ENCODE measurements around the gene TBC1D12. TPM values are rescaled to one million over a fixed set of nuclear protein-coding genes. Genes with fewer than 3 reads are reported as not detected.

TBC1D12 gene
- total and polyA plus RNA-seq, 2 donors: 3.7 to 8.9 TPM

- no peaks in the 10 kb centered on the region for H3K4me1 ChIP-seq (ENCODE audit: control insufficient read depth in 2 of 2, insufficient read depth in 2 of 2, low read length in 2 of 2)
- 97% methylated on average over 6 of the region's 6 CpGs for WGBS
Measured at GRCh38 chr10:94398762-94399161, 3.6 kb upstream of the TBC1D12 start.

GRCh38 chr10:94402843-94403379, 570 bp downstream of the TBC1D12 start:
- 1% methylated on average over 77 of the region's 77 CpGs for WGBS
- Histone ChIP-seq H3K9me3 (ENCODE audit: control insufficient read depth in 2 of 2, insufficient read depth in 1 of 2, low read length in 1 of 2) (no peaks in the 10 kb centered on the region), H3K36me3 (ENCODE audit: control insufficient read depth in 2 of 2, insufficient read depth in 2 of 2, low read length in 1 of 2) (no peaks in the 10 kb centered on the region), H3K4me3 (ENCODE audit: low read length in 2 of 2) (peak overlapping the region; percentile 40 to 44), H3K4me1 (ENCODE audit: control insufficient read depth in 2 of 2, insufficient read depth in 2 of 2, low read length in 2 of 2) (no peaks in the 10 kb centered on the region), H3K27me3 (ENCODE audit: control insufficient read depth in 2 of 2, insufficient read depth in 1 of 2, low read length in 1 of 2) (peaks cover 26 to 69% of the 10 kb centered on the region in 2 donors), H3K27ac (ENCODE audit: low read depth in 1 of 2, low read length in 1 of 2) (peak overlapping the region; percentile 78 to 79)
- DNase-seq (ENCODE audit: low read depth in 6 of 9, low spot score in 9 of 9): peak in 1 of 9 donors; percentile 2

More at GRCh38 chr10:94398762-94399161, 3.6 kb upstream of the TBC1D12 start:
- H3K27me3 ChIP-seq (ENCODE audit: control insufficient read depth in 2 of 2, insufficient read depth in 1 of 2, low read length in 1 of 2): peaks cover 18 to 46% of the 10 kb centered on the region in 2 donors
- H3K9me3 ChIP-seq (ENCODE audit: control insufficient read depth in 2 of 2, insufficient read depth in 1 of 2, low read length in 1 of 2): no peaks in the 10 kb centered on the region
- no peak overlapping the region for H3K27ac ChIP-seq (ENCODE audit: low read depth in 1 of 2, low read length in 1 of 2)
- H3K36me3 ChIP-seq (ENCODE audit: control insufficient read depth in 2 of 2, insufficient read depth in 2 of 2, low read length in 1 of 2): no peaks in the 10 kb centered on the region
- no peak overlapping the region for H3K4me3 ChIP-seq (ENCODE audit: low read length in 2 of 2)
- no peak for DNase-seq (ENCODE audit: low read depth in 6 of 9, low spot score in 9 of 9)

GRCh38 chr10:94403380-94404213, 1.3 kb downstream of the TBC1D12 start:
- Histone ChIP-seq H3K4me3 (ENCODE audit: low read length in 2 of 2) (peak overlapping the region; percentile 19 to 44), H3K9me3 (ENCODE audit: control insufficient read depth in 2 of 2, insufficient read depth in 1 of 2, low read length in 1 of 2) (no peaks in the 10 kb centered on the region), H3K36me3 (ENCODE audit: control insufficient read depth in 2 of 2, insufficient read depth in 2 of 2, low read length in 1 of 2) (no peaks in the 10 kb centered on the region), H3K27ac (ENCODE audit: low read depth in 1 of 2, low read length in 1 of 2) (peak overlapping the region; percentile 51 to 78), H3K4me1 (ENCODE audit: control insufficient read depth in 2 of 2, insufficient read depth in 2 of 2, low read length in 2 of 2) (no peaks in the 10 kb centered on the region), H3K27me3 (ENCODE audit: control insufficient read depth in 2 of 2, insufficient read depth in 1 of 2, low read length in 1 of 2) (peaks cover 26 to 68% of the 10 kb centered on the region in 2 donors)
- WGBS: 2% methylated on average over 51 of the region's 51 CpGs
- peak in 3 of 9 donors; percentile 11 to 37 (median 13) for DNase-seq (ENCODE audit: low read depth in 6 of 9, low spot score in 9 of 9)

GRCh38 chr10:94405406-94405805, 3.1 kb downstream of the TBC1D12 start:
- no peak overlapping the region for H3K27ac ChIP-seq (ENCODE audit: low read depth in 1 of 2, low read length in 1 of 2)
- peaks cover 26 to 65% of the 10 kb centered on the region in 2 donors for H3K27me3 ChIP-seq (ENCODE audit: control insufficient read depth in 2 of 2, insufficient read depth in 1 of 2, low read length in 1 of 2)
- no peaks in the 10 kb centered on the region for H3K9me3 ChIP-seq (ENCODE audit: control insufficient read depth in 2 of 2, insufficient read depth in 1 of 2, low read length in 1 of 2)
- no peaks in the 10 kb centered on the region for H3K4me1 ChIP-seq (ENCODE audit: control insufficient read depth in 2 of 2, insufficient read depth in 2 of 2, low read length in 2 of 2)
- H3K36me3 ChIP-seq (ENCODE audit: control insufficient read depth in 2 of 2, insufficient read depth in 2 of 2, low read length in 1 of 2): no peaks in the 10 kb centered on the region
- DNase-seq (ENCODE audit: low read depth in 6 of 9, low spot score in 9 of 9): no peak
- H3K4me3 ChIP-seq (ENCODE audit: low read length in 2 of 2): no peak overlapping the region

- Histone ChIP-seq H3K4me1 (ENCODE audit: control insufficient read depth in 2 of 2, insufficient read depth in 2 of 2, low read length in 2 of 2) (no peaks in the 10 kb centered on the region), H3K27ac (ENCODE audit: low read depth in 1 of 2, low read length in 1 of 2) (no peak overlapping the region), H3K36me3 (ENCODE audit: control insufficient read depth in 2 of 2, insufficient read depth in 2 of 2, low read length in 1 of 2) (no peaks in the 10 kb centered on the region), H3K4me3 (ENCODE audit: low read length in 2 of 2) (no peak overlapping the region), H3K9me3 (ENCODE audit: control insufficient read depth in 2 of 2, insufficient read depth in 1 of 2, low read length in 1 of 2) (no peaks in the 10 kb centered on the region), H3K27me3 (ENCODE audit: control insufficient read depth in 2 of 2, insufficient read depth in 1 of 2, low read length in 1 of 2) (peaks cover 16 to 48% of the 10 kb centered on the region in 2 donors)
- WGBS: 95% methylated on average over 3 of the region's 3 CpGs
- DNase-seq (ENCODE audit: low read depth in 6 of 9, low spot score in 9 of 9): no peak
Measured at GRCh38 chr10:94407668-94408067, 5.3 kb downstream of the TBC1D12 start.

GRCh38 chr10:94409021-94409657, 6.8 kb downstream of the TBC1D12 start:
- Histone ChIP-seq H3K27ac (ENCODE audit: low read depth in 1 of 2, low read length in 1 of 2) (no peak overlapping the region), H3K9me3 (ENCODE audit: control insufficient read depth in 2 of 2, insufficient read depth in 1 of 2, low read length in 1 of 2) (no peaks in the 10 kb centered on the region), H3K27me3 (ENCODE audit: control insufficient read depth in 2 of 2, insufficient read depth in 1 of 2, low read length in 1 of 2) (peaks cover 6 to 34% of the 10 kb centered on the region in 2 donors), H3K4me1 (ENCODE audit: control insufficient read depth in 2 of 2, insufficient read depth in 2 of 2, low read length in 2 of 2) (no peaks in the 10 kb centered on the region), H3K4me3 (ENCODE audit: low read length in 2 of 2) (no peak overlapping the region), H3K36me3 (ENCODE audit: control insufficient read depth in 2 of 2, insufficient read depth in 2 of 2, low read length in 1 of 2) (no peaks in the 10 kb centered on the region)
- no peak for DNase-seq (ENCODE audit: low read depth in 6 of 9, low spot score in 9 of 9)
- 87% methylated on average over 7 of the region's 7 CpGs for WGBS

- Histone ChIP-seq H3K27ac (ENCODE audit: low read depth in 1 of 2, low read length in 1 of 2) (no peak overlapping the region), H3K4me3 (ENCODE audit: low read length in 2 of 2) (no peak overlapping the region), H3K36me3 (ENCODE audit: control insufficient read depth in 2 of 2, insufficient read depth in 2 of 2, low read length in 1 of 2) (no peaks in the 10 kb centered on the region), H3K27me3 (ENCODE audit: control insufficient read depth in 2 of 2, insufficient read depth in 1 of 2, low read length in 1 of 2) (peaks cover 0 to 16% of the 10 kb centered on the region in 2 donors), H3K4me1 (ENCODE audit: control insufficient read depth in 2 of 2, insufficient read depth in 2 of 2, low read length in 2 of 2) (no peaks in the 10 kb centered on the region), H3K9me3 (ENCODE audit: control insufficient read depth in 2 of 2, insufficient read depth in 1 of 2, low read length in 1 of 2) (no peaks in the 10 kb centered on the region)
- WGBS: 92% methylated on average over 3 of the region's 3 CpGs
- DNase-seq (ENCODE audit: low read depth in 6 of 9, low spot score in 9 of 9): no peak
Measured at GRCh38 chr10:94411304-94411703, 9.0 kb downstream of the TBC1D12 start.

GRCh38 chr10:94412449-94412848, 10.1 kb downstream of the TBC1D12 start:
- no peaks in the 10 kb centered on the region for H3K4me1 ChIP-seq (ENCODE audit: control insufficient read depth in 2 of 2, insufficient read depth in 2 of 2, low read length in 2 of 2)
- H3K9me3 ChIP-seq (ENCODE audit: control insufficient read depth in 2 of 2, insufficient read depth in 1 of 2, low read length in 1 of 2): no peaks in the 10 kb centered on the region
- peaks cover 0 to 7% of the 10 kb centered on the region in 2 donors for H3K27me3 ChIP-seq (ENCODE audit: control insufficient read depth in 2 of 2, insufficient read depth in 1 of 2, low read length in 1 of 2)
- H3K27ac ChIP-seq (ENCODE audit: low read depth in 1 of 2, low read length in 1 of 2): no peak overlapping the region
- 93% methylated on average over 3 of the region's 3 CpGs for WGBS
- no peak overlapping the region for H3K4me3 ChIP-seq (ENCODE audit: low read length in 2 of 2)
- H3K36me3 ChIP-seq (ENCODE audit: control insufficient read depth in 2 of 2, insufficient read depth in 2 of 2, low read length in 1 of 2): no peaks in the 10 kb centered on the region
- no peak for DNase-seq (ENCODE audit: low read depth in 6 of 9, low spot score in 9 of 9)

GRCh38 chr10:94413361-94413760, 11.0 kb downstream of the TBC1D12 start:
- no peak overlapping the region for H3K27ac ChIP-seq (ENCODE audit: low read depth in 1 of 2, low read length in 1 of 2)
- no peaks in the 10 kb centered on the region for H3K9me3 ChIP-seq (ENCODE audit: control insufficient read depth in 2 of 2, insufficient read depth in 1 of 2, low read length in 1 of 2)
- no peaks in the 10 kb centered on the region for H3K36me3 ChIP-seq (ENCODE audit: control insufficient read depth in 2 of 2, insufficient read depth in 2 of 2, low read length in 1 of 2)
- H3K27me3 ChIP-seq (ENCODE audit: control insufficient read depth in 2 of 2, insufficient read depth in 1 of 2, low read length in 1 of 2): peaks cover 0 to 7% of the 10 kb centered on the region in 2 donors
- no peak for DNase-seq (ENCODE audit: low read depth in 6 of 9, low spot score in 9 of 9)
- H3K4me3 ChIP-seq (ENCODE audit: low read length in 2 of 2): no peak overlapping the region
- no peaks in the 10 kb centered on the region for H3K4me1 ChIP-seq (ENCODE audit: control insufficient read depth in 2 of 2, insufficient read depth in 2 of 2, low read length in 2 of 2)
- WGBS: 48% methylated on average over 1 of the region's 1 CpG
